GM19035 (cell line): ENCODE data around the gene HSD3B2.
"Not testable (repeated sequence)": the region's sequence is repeated elsewhere in the genome, so short reads cannot be mapped to it uniquely, and the experiment has no call there.

Experiments
- ATAC-seq: cut with Tn5 transposase; IDR thresholded peaks from one replicate; pipeline ENCODE4 v1.9.1; 2021; ENCODE audit not compliant: unreplicated experiment

Gene HSD3B2

GRCh38 chr1:119414950-119415349 lies at the start of gene HSD3B2:
HSD3B2 (plus strand) TSS chr1:119415150; CDS start chr1:119415420, 270 bp downstream.
- no peak for ATAC-seq

- ATAC-seq, result no peak
Observed at GRCh38 chr1:119366424-119366823, 48.5 kb upstream of the HSD3B2 start.

DNA sequence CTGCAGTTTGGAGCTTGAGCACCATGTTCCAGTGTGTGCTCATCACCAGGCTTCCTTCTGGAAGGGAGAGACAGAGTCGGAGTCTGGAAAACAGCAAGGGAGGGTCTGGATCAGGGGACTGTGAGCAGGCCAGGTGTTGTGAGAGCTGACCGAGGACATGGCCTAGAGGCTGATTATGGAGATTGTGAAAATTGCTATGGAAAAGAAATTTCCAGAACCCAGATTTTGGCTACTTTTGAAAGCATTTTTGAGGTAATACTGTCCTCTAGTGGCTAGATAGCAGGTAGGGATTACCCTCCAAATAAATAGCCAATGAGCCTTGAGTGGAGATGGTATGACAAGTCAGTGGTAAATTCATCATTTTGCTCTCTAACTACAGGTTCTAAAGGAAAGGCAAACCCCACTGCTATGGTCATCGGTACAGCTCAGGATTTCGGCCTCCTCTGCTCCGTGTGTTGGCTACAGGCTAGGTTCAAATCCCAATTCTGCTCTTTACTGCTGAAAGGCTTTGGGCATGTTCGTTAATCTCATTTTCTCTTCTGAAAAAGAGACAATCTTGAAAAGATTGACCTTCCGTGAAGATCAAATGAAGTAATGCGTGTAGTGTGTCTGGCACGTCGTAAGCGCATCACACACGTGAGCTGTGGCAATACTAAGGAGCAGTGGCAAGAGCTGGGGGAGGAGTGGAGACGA lies 47.4 kb upstream of the HSD3B2 start:
- ATAC-seq, result no peak

GRCh38 chr1:119368554-119368953 lies 46.4 kb upstream of the HSD3B2 start, which contains the start of gene HAO2:
HAO2 (plus strand) TSS chr1:119368785; CDS start chr1:119381086, 12,301 bp downstream.
- no peak for ATAC-seq

- no peak for ATAC-seq
Observed at GRCh38 chr1:119370748-119371147, 44.2 kb upstream of the HSD3B2 start.

DNA sequence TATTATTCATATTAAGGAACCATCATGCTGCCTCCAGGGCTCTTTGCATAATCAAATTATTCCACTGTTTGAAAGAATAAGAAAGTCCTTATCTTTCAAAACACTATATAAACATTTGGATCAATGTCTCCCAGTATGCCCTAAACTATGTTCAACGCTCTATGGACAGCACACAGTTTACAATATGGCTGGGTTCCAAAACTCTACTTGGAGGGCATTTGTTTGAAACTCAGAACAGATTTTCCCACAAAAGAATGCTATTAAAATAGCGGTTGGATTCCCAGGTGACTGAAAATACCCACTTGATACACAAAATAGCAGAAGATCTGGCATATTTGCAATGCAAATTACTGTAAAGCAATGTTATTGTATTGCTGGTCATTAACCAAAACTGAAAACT lies 43.1 kb upstream of the HSD3B2 start:
- no peak for ATAC-seq

GRCh38 chr1:119372503-119373086 lies 42.4 kb upstream of the HSD3B2 start:
- ATAC-seq, result no peak

DNA sequence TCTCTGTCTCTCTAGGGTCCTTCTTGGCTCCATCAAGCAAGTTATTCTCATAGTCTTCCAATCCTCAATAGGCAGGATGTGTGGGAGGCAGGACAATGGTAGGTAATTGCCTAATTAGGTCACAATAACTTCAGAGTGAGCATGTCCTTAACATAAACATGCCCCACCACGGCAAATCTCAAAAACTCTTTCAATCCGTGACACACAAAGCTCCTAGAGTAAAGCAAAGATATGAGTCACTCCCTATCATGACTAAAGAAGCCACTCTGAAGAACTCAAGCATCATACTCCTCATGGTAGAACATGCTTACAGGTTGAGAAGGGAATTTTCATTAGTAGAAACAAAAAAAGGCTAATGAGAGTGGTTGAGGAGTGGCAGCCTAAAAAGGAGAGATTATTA lies 41.5 kb upstream of the HSD3B2 start:
- no peak for ATAC-seq

DNA sequence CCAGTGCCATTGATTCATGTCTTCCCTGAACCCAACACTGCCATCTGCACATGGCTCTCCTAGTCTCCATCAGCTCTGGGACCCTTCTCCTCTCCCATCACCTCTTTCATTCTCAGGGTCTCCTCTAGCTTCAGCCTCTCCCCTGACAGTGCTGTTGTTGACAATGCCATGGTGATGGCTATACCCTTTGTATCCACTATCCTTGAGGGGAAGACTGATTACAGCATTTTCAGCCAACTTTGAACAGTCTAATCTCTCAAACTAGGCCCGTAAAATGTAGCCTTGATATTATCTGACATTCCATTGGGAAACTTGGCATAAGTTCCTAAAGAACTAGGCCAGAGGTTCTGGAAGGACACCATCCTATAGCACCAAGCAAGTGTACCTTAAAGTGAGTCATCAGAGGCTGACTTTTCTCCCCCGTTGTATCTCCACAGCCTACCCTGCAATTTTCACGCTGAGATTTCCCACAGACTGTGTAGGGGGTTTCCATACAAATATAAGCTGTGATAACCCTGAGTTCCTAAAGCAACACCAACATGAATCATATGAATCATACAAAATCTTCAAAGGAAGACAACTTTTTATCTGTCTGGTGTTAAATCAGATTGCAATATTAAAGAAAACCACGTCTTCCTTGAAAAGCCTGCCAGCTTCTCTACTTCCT lies 40.6 kb upstream of the HSD3B2 start:
- no peak for ATAC-seq

DNA sequence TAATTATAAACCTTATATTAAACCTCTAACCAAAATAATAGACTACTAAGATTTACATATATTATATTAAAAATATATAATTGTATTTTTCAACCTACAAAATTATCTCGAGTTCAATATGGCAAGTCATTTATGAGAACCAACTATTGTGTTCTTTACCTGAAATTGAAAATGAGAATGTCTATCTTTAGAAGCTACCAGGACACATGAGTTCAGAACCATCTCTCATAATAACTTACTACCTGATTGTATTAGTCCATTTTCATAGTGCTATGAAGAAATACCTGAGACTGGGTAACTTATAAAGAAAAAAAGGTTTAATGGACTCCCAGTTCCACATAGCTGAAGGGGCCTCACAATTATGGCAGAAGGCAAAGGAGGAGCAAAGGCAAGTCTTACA lies 39.6 kb upstream of the HSD3B2 start:
- no peak for ATAC-seq

GRCh38 chr1:119376594-119376993 lies 38.4 kb upstream of the HSD3B2 start:
- no peak for ATAC-seq

GRCh38 chr1:119377594-119377993 lies 37.4 kb upstream of the HSD3B2 start:
- ATAC-seq, result not testable (repeated sequence)

DNA sequence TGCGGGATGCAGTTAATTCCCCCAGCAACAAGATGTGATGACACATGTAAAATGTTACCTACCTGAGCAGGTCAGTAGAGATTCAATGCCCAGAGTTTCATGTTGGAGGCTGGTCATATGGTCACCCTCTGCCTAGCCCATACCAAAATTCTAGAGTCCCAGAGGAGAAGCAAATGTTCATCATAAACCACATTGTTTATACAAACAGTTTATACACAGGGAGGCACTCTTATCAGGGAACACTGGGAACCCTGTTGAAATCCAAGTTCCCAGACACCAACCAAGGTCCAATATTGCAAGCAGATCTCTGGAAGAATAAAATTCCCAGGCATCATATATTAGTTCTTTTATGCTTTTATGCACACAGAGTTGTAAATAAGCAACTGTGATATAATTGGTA lies 35.8 kb upstream of the HSD3B2 start:
- no peak for ATAC-seq

DNA sequence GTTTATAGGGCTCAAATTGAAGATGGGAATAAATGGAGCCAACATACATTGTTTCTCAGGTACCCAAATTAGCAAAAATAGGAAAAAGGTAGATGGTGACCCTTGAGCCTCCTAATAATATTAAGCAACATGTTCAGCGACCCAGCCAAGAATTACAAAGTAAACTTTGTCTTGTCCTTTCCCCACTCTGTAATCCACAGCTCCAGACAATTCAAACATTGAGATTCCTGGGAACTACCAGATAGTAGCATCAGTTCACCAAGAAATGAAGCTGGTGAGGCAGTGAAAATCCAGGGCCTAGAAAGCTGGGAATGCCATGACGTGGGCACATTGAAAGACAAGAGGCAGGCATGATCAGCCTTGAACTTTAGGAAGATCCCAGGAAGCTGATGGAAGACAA lies 34.6 kb upstream of the HSD3B2 start:
- ATAC-seq, result no peak

DNA sequence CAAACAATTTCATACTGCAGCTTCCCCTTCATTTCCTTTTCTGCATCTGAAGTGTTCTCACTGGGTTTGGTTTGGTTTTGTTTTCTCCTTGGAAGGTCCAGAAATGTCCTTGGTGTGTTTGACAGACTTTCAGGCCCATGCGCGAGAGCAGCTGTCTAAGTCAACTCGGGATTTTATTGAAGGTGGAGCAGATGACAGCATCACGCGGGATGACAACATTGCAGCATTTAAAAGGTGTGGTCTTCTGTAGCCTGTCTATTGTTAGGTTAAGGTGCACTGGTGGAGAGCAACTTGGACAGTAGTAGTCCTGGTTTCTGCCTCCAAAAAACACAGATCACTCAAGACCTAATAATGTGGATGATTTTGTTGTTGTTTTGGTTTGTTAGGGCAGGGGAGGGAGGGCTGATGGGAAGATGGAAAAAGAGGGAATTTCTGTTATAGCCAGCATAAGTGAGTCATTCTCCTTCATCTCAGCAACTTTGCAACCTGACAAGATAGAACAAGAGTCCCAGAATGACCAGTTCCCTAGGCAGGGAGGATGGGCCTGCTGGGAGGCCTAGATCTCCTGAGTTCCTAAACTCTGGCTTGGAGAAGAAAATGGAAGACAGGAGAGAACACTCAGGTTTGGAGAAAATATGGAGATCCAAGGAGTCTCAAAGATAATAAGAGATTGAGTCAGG lies 33.8 kb upstream of the HSD3B2 start:
- ATAC-seq, result no peak

DNA sequence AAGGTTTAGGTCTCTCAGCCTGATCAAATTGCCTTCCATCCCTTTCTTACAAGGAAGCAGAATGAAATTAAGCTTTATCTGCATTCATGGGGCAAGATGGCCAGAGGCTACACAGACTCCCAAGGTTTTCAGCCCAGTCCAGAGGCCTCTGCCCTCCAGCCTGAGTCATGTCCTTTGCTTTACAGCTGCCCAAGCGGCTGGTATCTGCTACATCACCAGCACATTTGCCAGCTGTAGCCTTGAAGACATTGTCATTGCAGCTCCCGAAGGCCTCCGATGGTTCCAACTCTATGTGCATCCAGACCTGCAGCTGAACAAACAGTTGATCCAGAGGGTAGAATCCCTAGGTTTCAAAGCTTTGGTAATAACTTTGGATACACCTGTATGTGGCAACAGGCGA lies 30.4 kb upstream of the HSD3B2 start:
- no peak for ATAC-seq

DNA sequence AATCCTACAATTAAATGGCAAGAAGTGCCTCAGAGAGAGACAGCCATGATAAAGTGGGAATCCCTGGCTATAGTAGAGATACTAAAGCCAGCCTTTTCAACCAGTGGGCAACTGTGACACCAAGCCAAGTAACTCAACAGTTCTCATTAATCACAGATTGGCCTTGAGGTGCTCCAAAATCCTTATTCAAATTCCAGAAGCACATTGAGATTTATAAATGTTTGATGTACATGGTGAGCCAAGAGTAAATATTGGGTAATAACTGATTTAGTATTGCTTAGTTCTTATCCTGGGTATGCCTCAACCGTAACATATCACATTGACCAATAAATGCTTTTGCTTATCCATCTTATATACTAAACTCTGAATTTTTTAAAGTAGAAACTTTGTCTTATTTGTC lies 29.3 kb upstream of the HSD3B2 start:
- no peak for ATAC-seq

DNA sequence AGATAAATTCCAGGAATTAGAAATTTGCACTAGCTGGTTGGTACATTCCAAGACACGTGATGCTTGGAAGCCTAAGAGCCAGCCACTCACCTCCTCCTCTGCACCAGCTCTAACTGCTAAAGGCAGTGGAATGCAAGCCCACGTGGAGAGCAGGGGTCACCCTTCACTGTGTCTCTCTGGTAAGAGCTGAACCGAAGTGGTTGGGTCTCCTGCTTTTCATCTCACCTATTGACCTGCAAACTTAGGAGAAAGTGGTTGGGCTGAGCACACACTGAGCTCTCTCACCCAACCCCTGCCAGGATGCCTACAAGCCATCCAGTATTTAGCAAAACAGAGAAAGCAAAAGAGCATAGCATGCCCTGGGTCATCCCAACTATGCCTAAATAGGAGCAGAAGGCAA lies 27.1 kb upstream of the HSD3B2 start:
- no peak for ATAC-seq

- no peak for ATAC-seq
Observed at GRCh38 chr1:119388450-119388849, 26.5 kb upstream of the HSD3B2 start.

DNA sequence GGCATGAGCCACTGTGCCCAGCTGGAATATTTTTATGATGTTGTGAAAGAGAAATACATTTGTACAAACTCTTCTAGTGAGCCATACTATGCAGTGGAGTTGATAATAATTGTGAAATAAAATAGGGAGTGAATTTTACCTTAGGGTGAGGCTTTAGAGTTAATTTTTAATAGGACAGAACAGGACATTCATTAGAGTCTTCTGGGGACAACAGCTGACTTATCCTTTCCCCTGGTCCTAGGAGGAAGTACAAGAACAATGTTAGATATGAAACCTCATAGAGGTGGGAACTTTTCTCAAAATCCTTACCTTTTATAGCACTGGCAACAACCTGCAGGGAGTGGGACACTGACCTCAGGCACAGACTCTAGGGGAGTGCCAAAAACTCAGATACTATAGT lies 24.4 kb upstream of the HSD3B2 start:
- ATAC-seq, result no peak

- ATAC-seq, result no peak
Observed at GRCh38 chr1:119391749-119392148, 23.2 kb upstream of the HSD3B2 start.

GRCh38 chr1:119394085-119394484 lies 20.9 kb upstream of the HSD3B2 start:
- no peak for ATAC-seq
